ENCODE measurements around the gene ABHD2. TPM values are rescaled to one million over a fixed set of nuclear protein-coding genes. Genes with fewer than 3 reads are reported as not detected.

Gene ABHD2
- total RNA-seq, 1 donor from 2014 or later, result 202 TPM

DNA sequence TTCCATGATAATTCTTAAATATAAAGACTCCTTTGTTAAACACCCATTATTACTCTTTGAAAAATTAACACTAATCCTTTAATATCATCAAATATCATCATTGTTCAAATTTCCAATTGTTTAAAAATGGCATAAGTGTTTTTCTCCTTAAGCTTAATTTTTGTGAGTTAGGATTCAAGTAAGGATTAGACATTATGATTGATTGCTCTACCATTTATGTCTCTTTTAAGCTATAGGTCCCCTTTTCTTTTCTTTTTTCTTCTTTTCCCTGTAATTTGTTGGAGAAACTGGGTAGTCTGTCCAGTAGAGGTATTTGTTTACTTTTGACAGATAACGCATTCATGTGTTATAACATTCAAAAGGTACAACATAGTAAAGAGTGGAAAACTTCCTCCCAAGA is 9.1 kb downstream of the ABHD2 start:
- no peak overlapping the region for H3K27ac ChIP-seq
- no peaks in the 10 kb centered on the region for H3K27me3 ChIP-seq (ENCODE audit: low read depth)
- intact Hi-C loops (cut with DNase I), result no loop called here
- H3K9me3 ChIP-seq, result no peaks in the 10 kb centered on the region
- H3K36me3 ChIP-seq, result peaks cover 4% of the 10 kb centered on the region
- TF ChIP-seq, protein P1, sequence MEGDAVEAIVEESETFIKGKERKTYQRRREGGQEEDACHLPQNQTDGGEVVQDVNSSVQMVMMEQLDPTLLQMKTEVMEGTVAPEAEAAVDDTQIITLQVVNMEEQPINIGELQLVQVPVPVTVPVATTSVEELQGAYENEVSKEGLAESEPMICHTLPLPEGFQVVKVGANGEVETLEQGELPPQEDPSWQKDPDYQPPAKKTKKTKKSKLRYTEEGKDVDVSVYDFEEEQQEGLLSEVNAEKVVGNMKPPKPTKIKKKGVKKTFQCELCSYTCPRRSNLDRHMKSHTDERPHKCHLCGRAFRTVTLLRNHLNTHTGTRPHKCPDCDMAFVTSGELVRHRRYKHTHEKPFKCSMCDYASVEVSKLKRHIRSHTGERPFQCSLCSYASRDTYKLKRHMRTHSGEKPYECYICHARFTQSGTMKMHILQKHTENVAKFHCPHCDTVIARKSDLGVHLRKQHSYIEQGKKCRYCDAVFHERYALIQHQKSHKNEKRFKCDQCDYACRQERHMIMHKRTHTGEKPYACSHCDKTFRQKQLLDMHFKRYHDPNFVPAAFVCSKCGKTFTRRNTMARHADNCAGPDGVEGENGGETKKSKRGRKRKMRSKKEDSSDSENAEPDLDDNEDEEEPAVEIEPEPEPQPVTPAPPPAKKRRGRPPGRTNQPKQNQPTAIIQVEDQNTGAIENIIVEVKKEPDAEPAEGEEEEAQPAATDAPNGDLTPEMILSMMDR (IDR thresholded peaks at IDR 0.05), result no peak
- H3K4me3 ChIP-seq, result no peak overlapping the region
- DNase-seq (no peak), ATAC-seq (no peak)
- H3K4me1 ChIP-seq, result peaks cover 79% of the 10 kb centered on the region

DNA sequence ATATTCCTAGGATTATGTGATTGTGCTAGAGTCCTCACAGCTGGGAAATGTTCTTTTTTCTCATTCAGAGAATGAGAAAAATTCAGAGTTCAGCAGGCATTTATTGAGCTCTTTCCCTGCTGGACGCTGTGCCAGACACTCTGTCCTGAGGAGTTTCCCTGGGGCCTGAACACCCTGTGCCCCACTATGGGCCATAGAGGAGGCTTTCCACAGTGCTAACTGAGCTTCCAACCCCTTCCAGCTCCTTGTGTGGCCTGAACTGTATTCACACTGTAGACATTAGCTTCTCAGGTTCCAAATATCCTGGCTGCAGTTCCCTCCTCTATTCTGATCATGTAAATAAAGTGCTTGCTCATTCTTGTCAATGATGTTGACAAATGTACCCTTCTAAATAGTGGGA is 10.0 kb downstream of the ABHD2 start:
- ATAC-seq (no peak), DNase-seq (no peak)
- Histone ChIP-seq H3K27ac (no peak overlapping the region), H3K4me3 (no peak overlapping the region), H3K27me3 (ENCODE audit: low read depth) (no peaks in the 10 kb centered on the region), H3K4me1 (peaks cover 77% of the 10 kb centered on the region), H3K36me3 (peaks cover 4% of the 10 kb centered on the region), H3K9me3 (no peaks in the 10 kb centered on the region)
- TF ChIP-seq, protein P1 (IDR thresholded peaks at IDR 0.05), result no peak
- intact Hi-C loops (cut with DNase I), result no loop called here

DNA sequence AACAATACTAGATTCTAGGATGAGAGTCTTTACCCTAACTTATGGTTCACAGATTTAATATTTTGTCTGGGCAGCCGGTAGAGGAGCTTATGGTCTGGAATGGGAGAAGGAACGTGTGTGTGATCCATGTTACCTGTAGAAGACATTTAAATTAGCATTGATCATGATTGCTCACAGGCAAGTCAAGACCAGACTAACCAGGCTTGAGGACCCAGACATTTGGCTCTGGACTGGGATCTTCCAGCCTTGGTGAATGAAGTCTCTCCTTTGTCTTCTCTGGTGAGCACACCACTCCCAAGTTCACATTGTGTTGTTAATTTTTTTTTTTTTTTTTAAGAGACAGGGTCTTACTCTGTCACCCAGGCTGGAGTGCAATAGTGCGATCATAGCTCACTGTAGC is 11.7 kb downstream of the ABHD2 start:
- intact Hi-C loops (cut with DNase I), result no loop called here

DNA sequence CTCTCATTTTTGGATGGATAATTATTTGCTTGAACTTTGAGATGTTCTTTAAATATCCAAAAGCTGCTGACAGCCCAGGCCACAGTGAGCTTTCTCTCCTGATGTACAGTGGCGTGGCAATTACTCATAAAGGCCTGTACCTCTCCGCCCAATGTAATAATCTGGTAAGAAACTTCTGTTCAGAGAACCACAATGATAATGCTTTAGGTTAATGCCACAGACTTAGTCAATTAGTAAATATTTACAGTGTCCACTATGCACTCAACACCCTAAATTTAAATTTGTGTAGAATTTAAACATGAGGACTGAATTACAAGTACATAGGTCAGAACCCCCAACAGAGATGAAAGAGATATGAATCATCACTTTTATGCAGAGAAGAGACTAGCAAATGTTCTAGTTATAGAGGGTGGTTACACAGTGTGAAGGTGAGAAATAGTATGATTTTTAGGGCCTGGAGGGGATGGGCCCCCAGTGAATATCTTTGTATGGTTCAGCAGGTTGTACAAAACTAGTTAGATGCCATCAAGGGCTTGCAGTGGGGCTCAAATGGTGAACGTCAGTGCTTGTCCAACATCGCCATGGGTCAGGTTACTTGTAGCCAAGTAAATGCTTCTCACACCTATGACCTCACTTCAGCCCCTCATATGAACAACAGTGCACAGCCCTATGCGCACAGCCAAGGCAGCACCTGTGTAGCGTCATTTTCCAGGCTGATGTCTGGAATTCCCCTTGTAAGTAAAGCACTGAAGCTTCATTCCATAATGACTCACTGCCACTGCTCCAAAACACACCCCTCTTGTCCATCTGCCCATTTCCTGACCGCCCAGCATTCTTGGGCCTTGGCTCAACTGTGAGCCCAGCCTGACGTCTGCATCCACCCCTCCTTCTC is 13.3 kb downstream of the ABHD2 start:
- Histone ChIP-seq H3K9me3 (no peaks in the 10 kb centered on the region), H3K27ac (peak overlapping the region; percentile 66), H3K4me3 (no peak overlapping the region), H3K4me1 (peaks cover 74% of the 10 kb centered on the region), H3K27me3 (ENCODE audit: low read depth) (no peaks in the 10 kb centered on the region), H3K36me3 (peaks cover 12% of the 10 kb centered on the region)
- DNase-seq, result peak; percentile 76
- intact Hi-C loops (cut with DNase I), result no loop called here
- TF ChIP-seq, protein P1 (IDR thresholded peaks at IDR 0.05), result no peak
- ATAC-seq, result peak; percentile 94 to 95

More for the DNA sequence above, 11.7 kb downstream of the ABHD2 start:
- H3K4me3 ChIP-seq, result no peak overlapping the region
- TF ChIP-seq, protein P1 (IDR thresholded peaks at IDR 0.05), result no peak
- H3K27ac ChIP-seq, result no peak overlapping the region
- H3K27me3 ChIP-seq (ENCODE audit: low read depth), result no peaks in the 10 kb centered on the region
- peaks cover 12% of the 10 kb centered on the region for H3K36me3 ChIP-seq
- ATAC-seq (no peak), DNase-seq (no peak)
- H3K9me3 ChIP-seq, result no peaks in the 10 kb centered on the region
- peaks cover 75% of the 10 kb centered on the region for H3K4me1 ChIP-seq

DNA sequence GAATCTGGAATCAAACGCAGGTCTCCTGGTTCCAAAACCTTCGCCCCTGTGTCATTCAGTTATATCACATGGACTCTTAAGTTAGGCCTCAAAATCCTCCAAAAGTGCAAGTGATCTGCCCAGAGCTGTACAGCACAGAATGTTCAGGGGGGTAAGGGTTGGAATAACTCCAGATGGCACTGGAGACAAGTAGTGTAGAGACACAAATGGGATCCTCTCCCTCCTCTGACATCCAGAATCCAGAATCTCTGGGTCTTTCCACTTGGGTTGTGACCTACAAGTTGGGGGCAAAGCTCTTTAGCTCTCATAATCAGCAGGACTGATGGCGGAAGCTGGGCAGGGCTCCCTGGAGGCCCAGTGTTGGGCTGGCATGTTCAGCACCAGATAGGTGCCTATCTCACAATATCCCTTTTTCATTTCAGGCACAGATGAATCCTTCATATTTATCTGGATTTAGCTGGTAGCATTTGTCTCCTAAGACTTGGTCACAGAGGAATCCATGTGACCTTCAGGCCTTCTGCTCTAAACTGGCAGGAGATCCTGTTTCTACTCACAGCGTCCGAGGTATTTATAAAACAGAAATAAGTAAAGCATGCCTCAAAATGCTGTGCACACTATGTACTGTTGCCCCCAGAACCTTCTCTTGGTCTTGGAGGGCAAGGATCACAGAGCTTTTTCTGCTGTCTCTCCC is 15.4 kb downstream of the ABHD2 start:
- H3K4me3 ChIP-seq, result no peak overlapping the region
- H3K4me1 ChIP-seq, result peaks cover 68% of the 10 kb centered on the region
- no peak overlapping the region for H3K27ac ChIP-seq
- H3K36me3 ChIP-seq, result peaks cover 16% of the 10 kb centered on the region
- DNase-seq (no peak), ATAC-seq (no peak)
- H3K9me3 ChIP-seq, result no peaks in the 10 kb centered on the region
- no peaks in the 10 kb centered on the region for H3K27me3 ChIP-seq (ENCODE audit: low read depth)
- intact Hi-C loops (cut with DNase I), result no loop called here
- TF ChIP-seq, protein P1 (IDR thresholded peaks at IDR 0.05), result no peak
